ENCODE data around the gene MBTPS1. TPM values are rescaled to one million over a fixed set of nuclear protein-coding genes. Genes with fewer than 3 reads are reported as not detected.

MBTPS1 gene
- total and polyA plus RNA-seq, 12 donors: 61.5 to 132 (median 83.6) TPM

DNA sequence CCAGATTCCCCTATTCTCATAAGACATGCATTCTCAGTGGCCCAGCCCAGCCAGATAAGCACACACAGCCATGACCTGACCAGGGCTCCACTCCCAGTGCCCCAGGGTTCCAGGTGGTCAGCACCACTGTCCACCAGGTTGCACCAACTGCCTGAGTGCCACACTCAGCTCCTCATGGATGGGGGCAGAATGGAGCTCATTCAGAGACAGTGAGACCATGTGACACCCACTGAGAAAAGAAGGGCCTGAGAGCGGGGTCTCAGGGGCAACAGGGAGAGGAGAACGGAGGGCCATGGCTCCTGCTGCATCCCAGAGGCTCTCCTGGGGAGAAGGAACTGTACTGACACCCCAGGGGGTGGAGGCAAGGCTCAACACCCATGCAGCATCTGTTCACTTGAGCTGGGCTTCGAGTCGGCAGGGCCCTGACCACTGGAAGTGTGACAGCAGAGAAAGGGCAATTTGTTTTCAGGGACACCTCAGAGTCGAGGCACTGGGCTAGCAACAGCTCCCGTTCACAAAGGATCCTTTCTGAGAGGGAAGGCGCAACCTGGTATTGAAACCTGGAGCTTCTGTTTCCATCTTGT is 55.4 kb downstream of the MBTPS1 start:
- DNase-seq: peak in 2 of 7 donors; percentile 13 to 49
- H3K27ac ChIP-seq: no peak overlapping the region
- H3K4me1 ChIP-seq (replicated peaks in 1 of 2): peaks cover 0 to 7% of the 10 kb centered on the region in 2 donors
- no peak for TF ChIP-seq CTCF (IDR thresholded peaks at IDR 0.05)
- no peak for TF ChIP-seq POLR2A (IDR thresholded peaks at IDR 0.05)
- intact Hi-C loops (cut with DNase I): loop anchor here (5.0 to 10.0 kb wide), 2 partner anchors 94 to 237 kb away; partner anchors contain the start of gene NECAB2 (in 2 of the 2)
- no peak overlapping the region for H3K4me3 ChIP-seq
- peaks cover 0 to 84% of the 10 kb centered on the region in 2 donors for H3K36me3 ChIP-seq (replicated peaks in 1 of 2)
- no peaks in the 10 kb centered on the region for H3K9me3 ChIP-seq (replicated peaks in 1 of 3)
- WGBS, 4 donors: 83 to 93% (median 85%) methylated on average over 6 to 7 of the region's 7 CpGs
- no peaks in the 10 kb centered on the region for H3K27me3 ChIP-seq

- Histone ChIP-seq H3K4me1 (replicated peaks in 1 of 2) (peaks cover 10 to 16% of the 10 kb centered on the region in 2 donors), H3K27ac (no peak overlapping the region), H3K36me3 (replicated peaks in 1 of 2) (peaks cover 0 to 82% of the 10 kb centered on the region in 2 donors), H3K4me3 (no peak overlapping the region), H3K9me3 (replicated peaks in 1 of 3) (no peaks in the 10 kb centered on the region), H3K27me3 (no peaks in the 10 kb centered on the region)
- DNase-seq: peak in 2 of 7 donors; percentile 15 to 47
- WGBS, 4 donors: 93 to 96% (median 95%) methylated on average over 23 to 28 of the region's 28 CpGs
- intact Hi-C loops (cut with DNase I): loop anchor here (5.0 to 10.0 kb wide), 3 partner anchors 93 to 235 kb away; partner anchors contain the start of gene NECAB2 (in 2 of the 2)
- TF ChIP-seq CTCF (IDR thresholded peaks at IDR 0.05) (no peak), POLR2A (IDR thresholded peaks at IDR 0.05) (no peak)
Measured at GRCh38 chr16:84059946-84060901, 56.5 kb downstream of the MBTPS1 start.

GRCh38 chr16:84059111-84059510 is 57.6 kb downstream of the MBTPS1 start:
- DNase-seq: peak in 1 of 7 donors; percentile 14
- intact Hi-C loops (cut with DNase I): loop anchor here in 1 of 2 donors (10.0 kb wide), 1 partner anchor 134 kb away; no protein-coding TSS in a partner anchor
- no peaks in the 10 kb centered on the region for H3K27me3 ChIP-seq
- H3K9me3 ChIP-seq (replicated peaks in 1 of 3): no peaks in the 10 kb centered on the region
- no peak for TF ChIP-seq CTCF (IDR thresholded peaks at IDR 0.05)
- no peak for TF ChIP-seq POLR2A (IDR thresholded peaks at IDR 0.05)
- WGBS, 4 donors: 83 to 90% (median 89%) methylated on average over 11 of the region's 11 CpGs
- H3K4me1 ChIP-seq (replicated peaks in 1 of 2): peaks cover 15 to 22% of the 10 kb centered on the region in 2 donors
- H3K4me3 ChIP-seq: no peak overlapping the region
- peaks cover 0 to 83% of the 10 kb centered on the region in 2 donors for H3K36me3 ChIP-seq (replicated peaks in 1 of 2)
- H3K27ac ChIP-seq: no peak overlapping the region

- peak in 1 of 7 donors; percentile 83 for DNase-seq
- Histone ChIP-seq H3K4me1 (replicated peaks in 1 of 2) (peaks cover 15 to 22% of the 10 kb centered on the region in 2 donors), H3K36me3 (replicated peaks in 1 of 2) (peaks cover 0 to 85% of the 10 kb centered on the region in 2 donors), H3K27ac (peak overlapping the region in 1 of 5 donors; percentile 31), H3K27me3 (no peaks in the 10 kb centered on the region), H3K9me3 (replicated peaks in 1 of 3) (no peaks in the 10 kb centered on the region), H3K4me3 (no peak overlapping the region)
- 76 to 90% (median 87%) methylated on average over 7 to 11 of the region's 11 CpGs for WGBS, 4 donors
- TF ChIP-seq CTCF (IDR thresholded peaks at IDR 0.05): no peak
- TF ChIP-seq POLR2A (IDR thresholded peaks at IDR 0.05): no peak
- intact Hi-C loops (cut with DNase I): loop anchor here in 1 of 2 donors (10.0 kb wide), 1 partner anchor 134 kb away; no protein-coding TSS in a partner anchor
Measured at GRCh38 chr16:84058664-84059063, 58.1 kb downstream of the MBTPS1 start.

Measured in adrenal gland (tissue), 12 donors.